Measurements from ENCODE around the gene SSTR1.

DNA sequence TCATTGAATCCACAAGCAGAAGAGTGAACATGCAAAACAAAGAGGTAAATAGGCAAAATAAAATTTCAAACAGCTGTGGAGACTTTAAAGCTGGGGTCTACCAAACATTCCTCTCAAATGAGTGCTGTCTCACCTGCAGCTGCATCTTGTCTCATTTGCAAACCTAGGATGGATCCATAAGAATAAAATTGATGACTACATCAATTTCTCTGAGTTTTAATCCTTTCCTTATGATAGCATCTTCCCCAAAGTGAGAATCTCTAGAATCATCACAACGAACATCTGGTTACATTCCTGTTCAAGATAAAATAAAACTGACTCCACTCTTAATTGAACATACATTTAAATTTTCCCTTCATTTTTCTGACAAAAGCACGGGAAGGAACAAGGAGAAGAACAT is 18.2 kb downstream of the SSTR1 start:
- TF ChIP-seq POLR2A (IDR thresholded peaks at IDR 0.05) = no peak
- TF ChIP-seq, protein P1, sequence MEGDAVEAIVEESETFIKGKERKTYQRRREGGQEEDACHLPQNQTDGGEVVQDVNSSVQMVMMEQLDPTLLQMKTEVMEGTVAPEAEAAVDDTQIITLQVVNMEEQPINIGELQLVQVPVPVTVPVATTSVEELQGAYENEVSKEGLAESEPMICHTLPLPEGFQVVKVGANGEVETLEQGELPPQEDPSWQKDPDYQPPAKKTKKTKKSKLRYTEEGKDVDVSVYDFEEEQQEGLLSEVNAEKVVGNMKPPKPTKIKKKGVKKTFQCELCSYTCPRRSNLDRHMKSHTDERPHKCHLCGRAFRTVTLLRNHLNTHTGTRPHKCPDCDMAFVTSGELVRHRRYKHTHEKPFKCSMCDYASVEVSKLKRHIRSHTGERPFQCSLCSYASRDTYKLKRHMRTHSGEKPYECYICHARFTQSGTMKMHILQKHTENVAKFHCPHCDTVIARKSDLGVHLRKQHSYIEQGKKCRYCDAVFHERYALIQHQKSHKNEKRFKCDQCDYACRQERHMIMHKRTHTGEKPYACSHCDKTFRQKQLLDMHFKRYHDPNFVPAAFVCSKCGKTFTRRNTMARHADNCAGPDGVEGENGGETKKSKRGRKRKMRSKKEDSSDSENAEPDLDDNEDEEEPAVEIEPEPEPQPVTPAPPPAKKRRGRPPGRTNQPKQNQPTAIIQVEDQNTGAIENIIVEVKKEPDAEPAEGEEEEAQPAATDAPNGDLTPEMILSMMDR (IDR thresholded peaks at IDR 0.05) = no peak
